Iris pigment epithelial cell (primary cell): ENCODE measurements around the gene HEPACAM.
A peak's percentile ranks its signal among the peaks of the same experiment; 100 is the strongest.
"Not testable (repeated sequence)": the region's sequence is repeated elsewhere in the genome, so short reads cannot be mapped to it uniquely, and the experiment has no call there.

Experiments
- DNase-seq: peaks from one replicate; pipeline ENCODE4 v3.0.0-alpha.2; 2011; ENCODE audit warnings: low read depth

Gene HEPACAM

GRCh38 chr11:124935548-124936514 lies at the start of gene HEPACAM:
HEPACAM (minus strand) TSS chr11:124936047; CDS start chr11:124936006, 41 bp downstream.
- no peak for DNase-seq

GRCh38 chr11:124984512-124984854 lies 48.6 kb upstream of the HEPACAM start:
- no peak for DNase-seq

- DNase-seq: no peak
Observed at GRCh38 chr11:124983674-124984511, 48.0 kb upstream of the HEPACAM start.

- no peak for DNase-seq
Observed at GRCh38 chr11:124982043-124982442, 46.2 kb upstream of the HEPACAM start.

GRCh38 chr11:124978316-124978715 lies 42.5 kb upstream of the HEPACAM start:
- DNase-seq: no peak

GRCh38 chr11:124977006-124977405 lies 41.2 kb upstream of the HEPACAM start:
- DNase-seq: peak; percentile 2

- no peak for DNase-seq
Observed at GRCh38 chr11:124976531-124976930, 40.7 kb upstream of the HEPACAM start.

GRCh38 chr11:124971810-124972209 lies 36.0 kb upstream of the HEPACAM start:
- DNase-seq: no peak

GRCh38 chr11:124970925-124971324 lies 35.1 kb upstream of the HEPACAM start:
- DNase-seq: peak; percentile 34

GRCh38 chr11:124968197-124968596 lies 32.4 kb upstream of the HEPACAM start:
- not testable (repeated sequence) for DNase-seq

GRCh38 chr11:124961972-124962609 lies 26.2 kb upstream of the HEPACAM start:
- DNase-seq: peak; percentile 80

- no peak for DNase-seq
Observed at GRCh38 chr11:124955035-124955434, 19.2 kb upstream of the HEPACAM start.

- no peak for DNase-seq
Observed at GRCh38 chr11:124954590-124954955, 18.7 kb upstream of the HEPACAM start.

GRCh38 chr11:124953753-124954589 lies 18.1 kb upstream of the HEPACAM start, which contains the start of gene CCDC15:
CCDC15 (plus strand) TSS chr11:124954202; CDS start chr11:124954733, 531 bp downstream.
- peak; percentile 97 for DNase-seq

- DNase-seq: no peak
Observed at GRCh38 chr11:124951341-124951740, 15.5 kb upstream of the HEPACAM start.

- DNase-seq: no peak
Observed at GRCh38 chr11:124950601-124951330, 14.9 kb upstream of the HEPACAM start.

GRCh38 chr11:124946735-124947141 lies 10.9 kb upstream of the HEPACAM start:
- DNase-seq: no peak

- DNase-seq: no peak
Observed at GRCh38 chr11:124945826-124946225, 10.0 kb upstream of the HEPACAM start.

- no peak for DNase-seq
Observed at GRCh38 chr11:124944565-124944964, 8.7 kb upstream of the HEPACAM start.

GRCh38 chr11:124943741-124944140 lies 7.9 kb upstream of the HEPACAM start:
- DNase-seq: no peak

- DNase-seq: no peak
Observed at GRCh38 chr11:124943254-124943616, 7.4 kb upstream of the HEPACAM start.
